HEK293 (cell line): Measurements from ENCODE around the gene GNAI2.

Experiments
- BCL11B ChIP-seq: fragments of 450-650 bp; formaldehyde crosslinking; IDR thresholded peaks from 2 replicates; pipeline ENCODE4 v1.5.1; 2016; ENCODE audit warnings: low read depth, missing biosample characterization, missing genetic modification characterization
- IKZF3 ChIP-seq: fragments of 450-650 bp; IDR thresholded peaks from 2 replicates; pipeline ENCODE4 v1.5.0; 2018; ENCODE audit warnings: missing biosample characterization, mild to moderate bottlenecking, missing genetic modification characterization, moderate library complexity
- KLF1 ChIP-seq: fragments of 450-650 bp; formaldehyde crosslinking; IDR thresholded peaks from 2 replicates; pipeline ENCODE4 v1.5.1; 2016; ENCODE audit warnings: missing biosample characterization, missing genetic modification characterization
- KLF16 ChIP-seq: fragments of 450-650 bp; formaldehyde crosslinking; IDR thresholded peaks from 2 replicates; pipeline ENCODE4 v1.5.1; 2017; ENCODE audit warnings: missing biosample characterization, missing genetic modification characterization
- KLF8 ChIP-seq: fragments of 450-650 bp; formaldehyde crosslinking; IDR thresholded peaks from 2 replicates; pipeline ENCODE4 v1.5.1; 2016; ENCODE audit warnings: missing biosample characterization, missing genetic modification characterization
- SP2 ChIP-seq: fragments of 450-650 bp; formaldehyde crosslinking; IDR thresholded peaks from 2 replicates; pipeline ENCODE4 v1.5.1; 2016; ENCODE audit warnings: missing biosample characterization, missing genetic modification characterization
- SP7 ChIP-seq: fragments of 450-650 bp; formaldehyde crosslinking; IDR thresholded peaks from 2 replicates; pipeline ENCODE4 v1.5.1; 2016; ENCODE audit warnings: missing biosample characterization, missing genetic modification characterization
- ZBTB17 ChIP-seq: fragments of 450-650 bp; formaldehyde crosslinking; IDR thresholded peaks from 2 replicates; pipeline ENCODE4 v1.5.1; 2016; ENCODE audit warnings: missing biosample characterization, missing genetic modification characterization
- ZBTB20 ChIP-seq: fragments of 450-650 bp; formaldehyde crosslinking; IDR thresholded peaks from 2 replicates; pipeline ENCODE4 v1.5.1; 2016; ENCODE audit warnings: missing biosample characterization, missing genetic modification characterization
- ZIC2 ChIP-seq: fragments of 450-650 bp; formaldehyde crosslinking; IDR thresholded peaks from 2 replicates; pipeline ENCODE4 v1.5.1; 2016; ENCODE audit warnings: missing biosample characterization, missing genetic modification characterization
- ZNF132 ChIP-seq: fragments of 450-650 bp; formaldehyde crosslinking; IDR thresholded peaks from 2 replicates; pipeline ENCODE4 v1.5.1; 2017; ENCODE audit warnings: missing biosample characterization, missing genetic modification characterization, borderline replicate concordance
- ZNF184 ChIP-seq: fragments of 450-650 bp; IDR thresholded peaks from 2 replicates; pipeline ENCODE4 v1.5.1; 2018; ENCODE audit warnings: missing biosample characterization, mild to moderate bottlenecking, missing genetic modification characterization
- ZNF202 ChIP-seq: fragments of 450-650 bp; formaldehyde crosslinking; IDR thresholded peaks from 2 replicates; pipeline ENCODE4 v1.5.1; 2016; ENCODE audit warnings: missing biosample characterization, missing genetic modification characterization, borderline replicate concordance
- ZNF239 ChIP-seq: fragments of 450-650 bp; formaldehyde crosslinking; IDR thresholded peaks from 2 replicates; pipeline ENCODE4 v1.5.1; 2016; ENCODE audit warnings: missing biosample characterization, missing genetic modification characterization
- ZNF341 ChIP-seq: fragments of 450-650 bp; formaldehyde crosslinking; IDR thresholded peaks from 2 replicates; pipeline ENCODE4; 2016; ENCODE audit warnings: low read depth, missing biosample characterization, missing genetic modification characterization
- ZNF404 ChIP-seq: fragments of 450-650 bp; formaldehyde crosslinking; IDR thresholded peaks from 2 replicates; pipeline ENCODE4 v1.5.1; 2017; ENCODE audit warnings: missing biosample characterization, missing genetic modification characterization
- ZNF658 ChIP-seq: fragments of 450-650 bp; formaldehyde crosslinking; IDR thresholded peaks from 2 replicates; pipeline ENCODE4; 2016; ENCODE audit warnings: missing biosample characterization, missing genetic modification characterization
- ZNF747 ChIP-seq: fragments of 450-650 bp; formaldehyde crosslinking; IDR thresholded peaks from 2 replicates; pipeline ENCODE4 v1.5.1; 2016; ENCODE audit warnings: missing biosample characterization, missing genetic modification characterization
- ZSCAN23 ChIP-seq: fragments of 450-650 bp; formaldehyde crosslinking; IDR thresholded peaks from 2 replicates; pipeline ENCODE4 v1.5.1; 2016; ENCODE audit warnings: missing biosample characterization, missing genetic modification characterization
- TF ChIP-seq, protein P1 (sequence below): fragments of 450-650 bp; IDR thresholded peaks from 2 replicates; pipeline ENCODE4 v1.5.1; 2018; ENCODE audit warnings: missing biosample characterization, mild to moderate bottlenecking, missing genetic modification characterization
- TF ChIP-seq, protein P2 (sequence below): fragments of 450-650 bp; IDR thresholded peaks from 2 replicates; pipeline ENCODE4 v1.5.1; 2018; ENCODE audit warnings: missing biosample characterization, missing genetic modification characterization
- TF ChIP-seq, protein P3 (sequence below): fragments of 450-650 bp; formaldehyde crosslinking; IDR thresholded peaks from 2 replicates; pipeline ENCODE4 v1.5.1; 2016; ENCODE audit warnings: missing biosample characterization, missing genetic modification characterization
- TF ChIP-seq, protein P4 (sequence below): fragments of 450-650 bp; formaldehyde crosslinking; optimal IDR thresholded peaks from 2 replicates; pipeline ENCODE3; 2016; ENCODE audit warnings: missing biosample characterization, mild to moderate bottlenecking, missing genetic modification characterization
- TF ChIP-seq, protein P5 (sequence below): fragments of 450-650 bp; formaldehyde crosslinking; IDR thresholded peaks from 2 replicates; pipeline ENCODE4 v1.5.1; 2017; ENCODE audit warnings: missing biosample characterization, mild to moderate bottlenecking, missing genetic modification characterization, moderate library complexity
- TF ChIP-seq, protein P6 (sequence below): fragments of 450-650 bp; formaldehyde crosslinking; IDR thresholded peaks from 2 replicates; pipeline ENCODE4 v1.5.1; 2017; ENCODE audit warnings: missing biosample characterization, missing genetic modification characterization
- TF ChIP-seq, protein P7 (sequence below): fragments of 450-650 bp; formaldehyde crosslinking; IDR thresholded peaks from 2 replicates; pipeline ENCODE4 v1.5.1; 2017; ENCODE audit warnings: missing biosample characterization, missing genetic modification characterization

The GNAI2 gene

DNA sequence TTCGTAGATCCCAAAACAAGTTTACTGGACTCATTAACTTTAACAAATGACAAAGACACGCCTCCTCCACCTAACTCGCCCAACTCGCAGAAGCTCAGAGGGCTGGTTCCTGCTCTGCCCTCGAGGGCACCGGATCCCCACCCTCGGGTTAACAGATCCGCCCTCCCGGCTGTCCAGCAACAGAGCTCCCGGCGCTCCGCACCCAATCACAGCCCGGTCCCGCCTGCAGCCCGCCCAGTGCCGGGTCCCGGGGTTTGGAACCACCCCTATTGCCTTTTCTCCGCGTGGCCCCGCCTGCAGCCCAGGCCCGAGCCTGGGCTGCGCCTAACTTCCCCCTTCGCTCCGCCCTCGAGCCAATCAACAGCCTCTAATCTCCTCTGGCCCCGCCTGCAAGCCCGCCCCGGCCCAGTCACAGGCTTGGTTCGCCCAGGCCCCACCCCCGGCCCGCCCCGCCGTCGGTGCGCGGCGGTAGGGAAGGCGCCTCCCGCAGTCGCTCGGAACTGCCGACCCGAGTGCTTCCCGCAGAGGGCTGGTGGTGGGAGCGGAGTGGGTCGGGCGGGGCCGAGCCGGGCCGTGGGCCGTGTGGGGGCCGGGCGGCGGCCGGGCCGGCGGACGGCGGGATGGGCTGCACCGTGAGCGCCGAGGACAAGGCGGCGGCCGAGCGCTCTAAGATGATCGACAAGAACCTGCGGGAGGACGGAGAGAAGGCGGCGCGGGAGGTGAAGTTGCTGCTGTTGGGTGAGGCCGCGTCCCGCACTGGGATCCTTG lies at the start of gene GNAI2 (continued):
- TF ChIP-seq, protein P1, sequence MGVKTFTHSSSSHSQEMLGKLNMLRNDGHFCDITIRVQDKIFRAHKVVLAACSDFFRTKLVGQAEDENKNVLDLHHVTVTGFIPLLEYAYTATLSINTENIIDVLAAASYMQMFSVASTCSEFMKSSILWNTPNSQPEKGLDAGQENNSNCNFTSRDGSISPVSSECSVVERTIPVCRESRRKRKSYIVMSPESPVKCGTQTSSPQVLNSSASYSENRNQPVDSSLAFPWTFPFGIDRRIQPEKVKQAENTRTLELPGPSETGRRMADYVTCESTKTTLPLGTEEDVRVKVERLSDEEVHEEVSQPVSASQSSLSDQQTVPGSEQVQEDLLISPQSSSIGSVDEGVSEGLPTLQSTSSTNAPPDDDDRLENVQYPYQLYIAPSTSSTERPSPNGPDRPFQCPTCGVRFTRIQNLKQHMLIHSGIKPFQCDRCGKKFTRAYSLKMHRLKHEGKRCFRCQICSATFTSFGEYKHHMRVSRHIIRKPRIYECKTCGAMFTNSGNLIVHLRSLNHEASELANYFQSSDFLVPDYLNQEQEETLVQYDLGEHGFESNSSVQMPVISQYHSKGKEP (tag by site-specific recombination) = peak; percentile 35; the same call in 1 of the 2 replicates
- no peak for TF ChIP-seq ZNF184 (tag by site-specific recombination)
- peak; percentile 96 for TF ChIP-seq SP2 (tag by site-specific recombination)
- TF ChIP-seq ZNF404 = no peak
- TF ChIP-seq ZNF239 (tag by site-specific recombination) = no peak
- TF ChIP-seq ZNF658 (tag by site-specific recombination) = no peak
- no peak for TF ChIP-seq ZNF132
- no peak for TF ChIP-seq KLF16 (tag by site-specific recombination)
- TF ChIP-seq, protein P2, sequence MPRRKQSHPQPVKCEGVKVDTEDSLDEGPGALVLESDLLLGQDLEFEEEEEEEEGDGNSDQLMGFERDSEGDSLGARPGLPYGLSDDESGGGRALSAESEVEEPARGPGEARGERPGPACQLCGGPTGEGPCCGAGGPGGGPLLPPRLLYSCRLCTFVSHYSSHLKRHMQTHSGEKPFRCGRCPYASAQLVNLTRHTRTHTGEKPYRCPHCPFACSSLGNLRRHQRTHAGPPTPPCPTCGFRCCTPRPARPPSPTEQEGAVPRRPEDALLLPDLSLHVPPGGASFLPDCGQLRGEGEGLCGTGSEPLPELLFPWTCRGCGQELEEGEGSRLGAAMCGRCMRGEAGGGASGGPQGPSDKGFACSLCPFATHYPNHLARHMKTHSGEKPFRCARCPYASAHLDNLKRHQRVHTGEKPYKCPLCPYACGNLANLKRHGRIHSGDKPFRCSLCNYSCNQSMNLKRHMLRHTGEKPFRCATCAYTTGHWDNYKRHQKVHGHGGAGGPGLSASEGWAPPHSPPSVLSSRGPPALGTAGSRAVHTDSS = no peak; the same call in 1 of the 2 replicates
- TF ChIP-seq, protein P3, sequence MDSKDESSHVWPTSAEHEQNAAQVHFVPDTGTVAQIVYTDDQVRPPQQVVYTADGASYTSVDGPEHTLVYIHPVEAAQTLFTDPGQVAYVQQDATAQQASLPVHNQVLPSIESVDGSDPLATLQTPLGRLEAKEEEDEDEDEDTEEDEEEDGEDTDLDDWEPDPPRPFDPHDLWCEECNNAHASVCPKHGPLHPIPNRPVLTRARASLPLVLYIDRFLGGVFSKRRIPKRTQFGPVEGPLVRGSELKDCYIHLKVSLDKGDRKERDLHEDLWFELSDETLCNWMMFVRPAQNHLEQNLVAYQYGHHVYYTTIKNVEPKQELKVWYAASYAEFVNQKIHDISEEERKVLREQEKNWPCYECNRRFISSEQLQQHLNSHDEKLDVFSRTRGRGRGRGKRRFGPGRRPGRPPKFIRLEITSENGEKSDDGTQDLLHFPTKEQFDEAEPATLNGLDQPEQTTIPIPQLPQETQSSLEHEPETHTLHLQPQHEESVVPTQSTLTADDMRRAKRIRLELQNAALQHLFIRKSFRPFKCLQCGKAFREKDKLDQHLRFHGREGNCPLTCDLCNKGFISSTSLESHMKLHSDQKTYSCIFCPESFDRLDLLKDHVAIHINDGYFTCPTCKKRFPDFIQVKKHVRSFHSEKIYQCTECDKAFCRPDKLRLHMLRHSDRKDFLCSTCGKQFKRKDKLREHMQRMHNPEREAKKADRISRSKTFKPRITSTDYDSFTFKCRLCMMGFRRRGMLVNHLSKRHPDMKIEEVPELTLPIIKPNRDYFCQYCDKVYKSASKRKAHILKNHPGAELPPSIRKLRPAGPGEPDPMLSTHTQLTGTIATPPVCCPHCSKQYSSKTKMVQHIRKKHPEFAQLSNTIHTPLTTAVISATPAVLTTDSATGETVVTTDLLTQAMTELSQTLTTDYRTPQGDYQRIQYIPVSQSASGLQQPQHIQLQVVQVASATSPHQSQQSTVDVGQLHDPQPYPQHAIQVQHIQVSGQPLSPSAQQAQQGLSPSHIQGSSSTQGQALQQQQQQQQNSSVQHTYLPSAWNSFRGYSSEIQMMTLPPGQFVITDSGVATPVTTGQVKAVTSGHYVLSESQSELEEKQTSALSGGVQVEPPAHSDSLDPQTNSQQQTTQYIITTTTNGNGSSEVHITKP = peak; percentile 93
- no peak for TF ChIP-seq BCL11B (tag by site-specific recombination)
- no peak for TF ChIP-seq IKZF3 (tag by site-specific recombination)
- TF ChIP-seq, protein P4, sequence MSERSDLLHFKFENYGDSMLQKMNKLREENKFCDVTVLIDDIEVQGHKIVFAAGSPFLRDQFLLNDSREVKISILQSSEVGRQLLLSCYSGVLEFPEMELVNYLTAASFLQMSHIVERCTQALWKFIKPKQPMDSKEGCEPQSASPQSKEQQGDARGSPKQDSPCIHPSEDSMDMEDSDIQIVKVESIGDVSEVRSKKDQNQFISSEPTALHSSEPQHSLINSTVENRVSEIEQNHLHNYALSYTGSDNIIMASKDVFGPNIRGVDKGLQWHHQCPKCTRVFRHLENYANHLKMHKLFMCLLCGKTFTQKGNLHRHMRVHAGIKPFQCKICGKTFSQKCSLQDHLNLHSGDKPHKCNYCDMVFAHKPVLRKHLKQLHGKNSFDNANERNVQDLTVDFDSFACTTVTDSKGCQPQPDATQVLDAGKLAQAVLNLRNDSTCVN (tag by site-specific recombination) = peak; percentile 57
- peak; percentile 39 for TF ChIP-seq ZNF341 (tag by site-specific recombination)
- TF ChIP-seq, protein P5, sequence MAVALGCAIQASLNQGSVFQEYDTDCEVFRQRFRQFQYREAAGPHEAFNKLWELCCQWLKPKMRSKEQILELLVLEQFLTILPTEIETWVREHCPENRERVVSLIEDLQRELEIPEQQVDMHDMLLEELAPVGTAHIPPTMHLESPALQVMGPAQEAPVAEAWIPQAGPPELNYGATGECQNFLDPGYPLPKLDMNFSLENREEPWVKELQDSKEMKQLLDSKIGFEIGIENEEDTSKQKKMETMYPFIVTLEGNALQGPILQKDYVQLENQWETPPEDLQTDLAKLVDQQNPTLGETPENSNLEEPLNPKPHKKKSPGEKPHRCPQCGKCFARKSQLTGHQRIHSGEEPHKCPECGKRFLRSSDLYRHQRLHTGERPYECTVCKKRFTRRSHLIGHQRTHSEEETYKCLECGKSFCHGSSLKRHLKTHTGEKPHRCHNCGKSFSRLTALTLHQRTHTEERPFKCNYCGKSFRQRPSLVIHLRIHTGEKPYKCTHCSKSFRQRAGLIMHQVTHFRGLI = peak; percentile 82
- peak; percentile 66 for TF ChIP-seq KLF8 (tag by site-specific recombination)
- peak; percentile 34; the same call in 1 of the 2 replicates for TF ChIP-seq ZIC2 (tag by site-specific recombination)
- TF ChIP-seq ZNF747 = no peak
- TF ChIP-seq ZNF202 = no peak
- TF ChIP-seq, protein P6, sequence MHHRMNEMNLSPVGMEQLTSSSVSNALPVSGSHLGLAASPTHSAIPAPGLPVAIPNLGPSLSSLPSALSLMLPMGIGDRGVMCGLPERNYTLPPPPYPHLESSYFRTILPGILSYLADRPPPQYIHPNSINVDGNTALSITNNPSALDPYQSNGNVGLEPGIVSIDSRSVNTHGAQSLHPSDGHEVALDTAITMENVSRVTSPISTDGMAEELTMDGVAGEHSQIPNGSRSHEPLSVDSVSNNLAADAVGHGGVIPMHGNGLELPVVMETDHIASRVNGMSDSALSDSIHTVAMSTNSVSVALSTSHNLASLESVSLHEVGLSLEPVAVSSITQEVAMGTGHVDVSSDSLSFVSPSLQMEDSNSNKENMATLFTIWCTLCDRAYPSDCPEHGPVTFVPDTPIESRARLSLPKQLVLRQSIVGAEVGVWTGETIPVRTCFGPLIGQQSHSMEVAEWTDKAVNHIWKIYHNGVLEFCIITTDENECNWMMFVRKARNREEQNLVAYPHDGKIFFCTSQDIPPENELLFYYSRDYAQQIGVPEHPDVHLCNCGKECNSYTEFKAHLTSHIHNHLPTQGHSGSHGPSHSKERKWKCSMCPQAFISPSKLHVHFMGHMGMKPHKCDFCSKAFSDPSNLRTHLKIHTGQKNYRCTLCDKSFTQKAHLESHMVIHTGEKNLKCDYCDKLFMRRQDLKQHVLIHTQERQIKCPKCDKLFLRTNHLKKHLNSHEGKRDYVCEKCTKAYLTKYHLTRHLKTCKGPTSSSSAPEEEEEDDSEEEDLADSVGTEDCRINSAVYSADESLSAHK (tag by site-specific recombination) = no peak
- no peak for TF ChIP-seq ZSCAN23 (tag by site-specific recombination)
- 0 out of 2 replicates have a peak, but pooled peaks have one; percentile 46 for TF ChIP-seq SP7
- TF ChIP-seq, protein P7, sequence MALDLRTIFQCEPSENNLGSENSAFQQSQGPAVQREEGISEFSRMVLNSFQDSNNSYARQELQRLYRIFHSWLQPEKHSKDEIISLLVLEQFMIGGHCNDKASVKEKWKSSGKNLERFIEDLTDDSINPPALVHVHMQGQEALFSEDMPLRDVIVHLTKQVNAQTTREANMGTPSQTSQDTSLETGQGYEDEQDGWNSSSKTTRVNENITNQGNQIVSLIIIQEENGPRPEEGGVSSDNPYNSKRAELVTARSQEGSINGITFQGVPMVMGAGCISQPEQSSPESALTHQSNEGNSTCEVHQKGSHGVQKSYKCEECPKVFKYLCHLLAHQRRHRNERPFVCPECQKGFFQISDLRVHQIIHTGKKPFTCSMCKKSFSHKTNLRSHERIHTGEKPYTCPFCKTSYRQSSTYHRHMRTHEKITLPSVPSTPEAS (tag by site-specific recombination) = no peak
- peak; percentile 53 for TF ChIP-seq ZBTB17 (tag by site-specific recombination)
- peak; percentile 45; the same call in 1 of the 2 replicates for TF ChIP-seq KLF1
- peak; percentile 88 for TF ChIP-seq ZBTB20 (tag by site-specific recombination)
